ELR (cell line): ENCODE data around the gene BACH2.
A peak's percentile ranks its signal among the peaks of the same experiment; 100 is the strongest.
"Not testable (repeated sequence)": the region's sequence is repeated elsewhere in the genome, so short reads cannot be mapped to it uniquely, and the experiment has no call there.

Experiments
- DNase-seq: peaks from one replicate; pipeline ENCODE4 v3.0.0-alpha.2; 2015; ENCODE audit warnings: low read depth

The BACH2 gene

GRCh38 chr6:90121982-90122381, 174.7 kb downstream of the BACH2 start:
- DNase-seq = peak; percentile 19

- no peak for DNase-seq
Observed at GRCh38 chr6:90120327-90120726, 176.3 kb downstream of the BACH2 start.

GRCh38 chr6:90119618-90120017, 177.0 kb downstream of the BACH2 start:
- no peak for DNase-seq

- no peak for DNase-seq
Observed at GRCh38 chr6:90118581-90118980, 178.1 kb downstream of the BACH2 start.

GRCh38 chr6:90118069-90118468, 178.6 kb downstream of the BACH2 start:
- DNase-seq = no peak

GRCh38 chr6:90116126-90116525, 180.5 kb downstream of the BACH2 start:
- DNase-seq = not testable (repeated sequence)

GRCh38 chr6:90113389-90113788, 183.3 kb downstream of the BACH2 start:
- no peak for DNase-seq

- no peak for DNase-seq
Observed at GRCh38 chr6:90111387-90111786, 185.3 kb downstream of the BACH2 start.

- DNase-seq = no peak
Observed at GRCh38 chr6:90110971-90111370, 185.7 kb downstream of the BACH2 start.

GRCh38 chr6:90109141-90109540, 187.5 kb downstream of the BACH2 start:
- DNase-seq = no peak

- no peak for DNase-seq
Observed at GRCh38 chr6:90107771-90108282, 188.8 kb downstream of the BACH2 start.

- DNase-seq = no peak
Observed at GRCh38 chr6:90107371-90107770, 189.3 kb downstream of the BACH2 start.

GRCh38 chr6:90106449-90106848, 190.2 kb downstream of the BACH2 start:
- no peak for DNase-seq

GRCh38 chr6:90105506-90106170, 191.0 kb downstream of the BACH2 start:
- no peak for DNase-seq

- peak; percentile 17 for DNase-seq
Observed at GRCh38 chr6:90103056-90103800, 193.4 kb downstream of the BACH2 start.

- no peak for DNase-seq
Observed at GRCh38 chr6:90101403-90101802, 195.2 kb downstream of the BACH2 start.

GRCh38 chr6:90100059-90100665, 196.5 kb downstream of the BACH2 start:
- DNase-seq = no peak

GRCh38 chr6:90098627-90099026, 198.0 kb downstream of the BACH2 start:
- DNase-seq = no peak

- peak; percentile 33 for DNase-seq
Observed at GRCh38 chr6:90098001-90098531, 198.6 kb downstream of the BACH2 start.

GRCh38 chr6:90097356-90097755, 199.3 kb downstream of the BACH2 start:
- DNase-seq = no peak

- DNase-seq = no peak
Observed at GRCh38 chr6:90096818-90097217, 199.8 kb downstream of the BACH2 start.

GRCh38 chr6:90095788-90096187, 200.9 kb downstream of the BACH2 start:
- no peak for DNase-seq

- DNase-seq = no peak
Observed at GRCh38 chr6:90095145-90095544, 201.5 kb downstream of the BACH2 start.
